ENCODE results near the gene SMARCA5. TPM values are rescaled to one million over a fixed set of nuclear protein-coding genes. Genes with fewer than 3 reads are reported as not detected.

Gene SMARCA5
- total and polyA plus RNA-seq, 10 of the 15 experiments (the other 5 are each of a cell fraction or from before 2014, with no cell fraction given), result 21.7 to 69.6 (median 37.4) TPM

DNA sequence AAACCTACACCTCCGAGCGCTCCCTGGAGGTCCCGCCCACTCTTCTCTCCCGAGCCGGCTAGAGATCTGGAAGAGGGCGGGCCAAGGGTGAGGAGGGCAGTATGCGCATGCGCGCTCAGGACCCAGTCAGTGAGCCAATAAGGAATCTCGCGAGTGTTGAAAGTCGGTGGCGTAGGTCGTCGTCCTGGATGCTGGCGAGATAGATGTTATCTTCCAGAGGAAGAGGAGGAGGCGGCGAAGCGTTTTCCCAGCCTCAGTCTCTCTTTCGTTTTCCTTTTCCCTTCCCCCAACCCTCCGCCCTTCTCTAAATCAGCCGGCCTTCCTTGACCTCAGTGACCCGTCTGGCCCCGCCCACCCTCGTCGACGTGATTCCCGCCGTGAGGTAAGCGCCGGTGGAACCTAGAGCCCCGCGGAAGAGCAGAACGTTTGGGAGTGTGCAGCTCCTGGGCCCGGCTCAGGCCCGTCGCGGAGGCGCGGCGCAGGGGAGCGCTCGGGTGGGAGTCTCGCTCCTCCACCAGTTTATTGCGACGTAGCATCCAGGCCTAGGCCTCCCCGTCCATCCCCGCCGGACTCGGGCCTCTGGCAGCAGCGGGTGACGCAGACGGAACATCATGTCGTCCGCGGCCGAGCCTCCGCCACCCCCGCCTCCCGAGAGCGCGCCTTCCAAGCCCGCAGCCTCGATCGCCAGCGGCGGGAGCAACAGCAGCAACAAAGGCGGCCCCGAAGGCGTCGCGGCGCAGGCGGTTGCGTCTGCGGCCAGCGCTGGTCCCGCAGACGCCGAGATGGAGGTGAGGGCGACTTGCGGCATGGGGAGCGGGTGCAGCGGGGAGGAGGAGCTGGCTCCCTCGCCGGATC, at the start of gene SMARCA5 (continued):
- TF ChIP-seq, protein P1, sequence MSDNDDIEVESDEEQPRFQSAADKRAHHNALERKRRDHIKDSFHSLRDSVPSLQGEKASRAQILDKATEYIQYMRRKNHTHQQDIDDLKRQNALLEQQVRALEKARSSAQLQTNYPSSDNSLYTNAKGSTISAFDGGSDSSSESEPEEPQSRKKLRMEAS (IDR thresholded peaks at IDR 0.05; ENCODE audit: low read depth, low read length), result no peak
- TF ChIP-seq TCF12 (IDR thresholded peaks at IDR 0.05; ENCODE audit: low read depth, low read length) (no peak), ZNF207 (IDR thresholded peaks at IDR 0.05; ENCODE audit: borderline replicate concordance) (no peak), ZNF217 (IDR thresholded peaks at IDR 0.05) (peak; percentile 25; the same call in 1 of the 2 replicates), IRF4 (IDR thresholded peaks at IDR 0.05; ENCODE audit: low read depth, low read length) (no peak), BMI1 (IDR thresholded peaks at IDR 0.05; ENCODE audit: borderline replicate concordance) (no peak), NR2C1 (IDR thresholded peaks at IDR 0.05) (peak; percentile 89), POLR2AphosphoS5 (IDR thresholded peaks at IDR 0.05; ENCODE audit: low read length) (peak; percentile 88), SIN3A (IDR thresholded peaks at IDR 0.05; ENCODE audit: low read depth, low read length) (0 out of 2 replicates have a peak, but pooled peaks have one; percentile 5), ZNF622 (IDR thresholded peaks at IDR 0.05) (no peak), ATF7 (IDR thresholded peaks at IDR 0.05; ENCODE audit: low read depth) (peak; percentile 85), NFIC (IDR thresholded peaks at IDR 0.05; ENCODE audit: low read depth, low read length) (no peak), EZH2 (IDR thresholded peaks at IDR 0.05; ENCODE audit: borderline replicate concordance, control insufficient read depth, low read depth, low read length) (no peak), JUNB (IDR thresholded peaks at IDR 0.05) (no peak), TCF3 (IDR thresholded peaks at IDR 0.05; ENCODE audit: borderline replicate concordance, insufficient read depth, low read depth, low read length) (no peak)
- TF ChIP-seq, protein P2, sequence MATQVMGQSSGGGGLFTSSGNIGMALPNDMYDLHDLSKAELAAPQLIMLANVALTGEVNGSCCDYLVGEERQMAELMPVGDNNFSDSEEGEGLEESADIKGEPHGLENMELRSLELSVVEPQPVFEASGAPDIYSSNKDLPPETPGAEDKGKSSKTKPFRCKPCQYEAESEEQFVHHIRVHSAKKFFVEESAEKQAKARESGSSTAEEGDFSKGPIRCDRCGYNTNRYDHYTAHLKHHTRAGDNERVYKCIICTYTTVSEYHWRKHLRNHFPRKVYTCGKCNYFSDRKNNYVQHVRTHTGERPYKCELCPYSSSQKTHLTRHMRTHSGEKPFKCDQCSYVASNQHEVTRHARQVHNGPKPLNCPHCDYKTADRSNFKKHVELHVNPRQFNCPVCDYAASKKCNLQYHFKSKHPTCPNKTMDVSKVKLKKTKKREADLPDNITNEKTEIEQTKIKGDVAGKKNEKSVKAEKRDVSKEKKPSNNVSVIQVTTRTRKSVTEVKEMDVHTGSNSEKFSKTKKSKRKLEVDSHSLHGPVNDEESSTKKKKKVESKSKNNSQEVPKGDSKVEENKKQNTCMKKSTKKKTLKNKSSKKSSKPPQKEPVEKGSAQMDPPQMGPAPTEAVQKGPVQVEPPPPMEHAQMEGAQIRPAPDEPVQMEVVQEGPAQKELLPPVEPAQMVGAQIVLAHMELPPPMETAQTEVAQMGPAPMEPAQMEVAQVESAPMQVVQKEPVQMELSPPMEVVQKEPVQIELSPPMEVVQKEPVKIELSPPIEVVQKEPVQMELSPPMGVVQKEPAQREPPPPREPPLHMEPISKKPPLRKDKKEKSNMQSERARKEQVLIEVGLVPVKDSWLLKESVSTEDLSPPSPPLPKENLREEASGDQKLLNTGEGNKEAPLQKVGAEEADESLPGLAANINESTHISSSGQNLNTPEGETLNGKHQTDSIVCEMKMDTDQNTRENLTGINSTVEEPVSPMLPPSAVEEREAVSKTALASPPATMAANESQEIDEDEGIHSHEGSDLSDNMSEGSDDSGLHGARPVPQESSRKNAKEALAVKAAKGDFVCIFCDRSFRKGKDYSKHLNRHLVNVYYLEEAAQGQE (IDR thresholded peaks at IDR 0.05; ENCODE audit: low read depth, low read length), result no peak
- TF ChIP-seq, protein P3, sequence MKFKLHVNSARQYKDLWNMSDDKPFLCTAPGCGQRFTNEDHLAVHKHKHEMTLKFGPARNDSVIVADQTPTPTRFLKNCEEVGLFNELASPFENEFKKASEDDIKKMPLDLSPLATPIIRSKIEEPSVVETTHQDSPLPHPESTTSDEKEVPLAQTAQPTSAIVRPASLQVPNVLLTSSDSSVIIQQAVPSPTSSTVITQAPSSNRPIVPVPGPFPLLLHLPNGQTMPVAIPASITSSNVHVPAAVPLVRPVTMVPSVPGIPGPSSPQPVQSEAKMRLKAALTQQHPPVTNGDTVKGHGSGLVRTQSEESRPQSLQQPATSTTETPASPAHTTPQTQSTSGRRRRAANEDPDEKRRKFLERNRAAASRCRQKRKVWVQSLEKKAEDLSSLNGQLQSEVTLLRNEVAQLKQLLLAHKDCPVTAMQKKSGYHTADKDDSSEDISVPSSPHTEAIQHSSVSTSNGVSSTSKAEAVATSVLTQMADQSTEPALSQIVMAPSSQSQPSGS (IDR thresholded peaks at IDR 0.05; ENCODE audit: low read length), result no peak; the same call in 1 of the 2 replicates
- TF ChIP-seq, protein P4, sequence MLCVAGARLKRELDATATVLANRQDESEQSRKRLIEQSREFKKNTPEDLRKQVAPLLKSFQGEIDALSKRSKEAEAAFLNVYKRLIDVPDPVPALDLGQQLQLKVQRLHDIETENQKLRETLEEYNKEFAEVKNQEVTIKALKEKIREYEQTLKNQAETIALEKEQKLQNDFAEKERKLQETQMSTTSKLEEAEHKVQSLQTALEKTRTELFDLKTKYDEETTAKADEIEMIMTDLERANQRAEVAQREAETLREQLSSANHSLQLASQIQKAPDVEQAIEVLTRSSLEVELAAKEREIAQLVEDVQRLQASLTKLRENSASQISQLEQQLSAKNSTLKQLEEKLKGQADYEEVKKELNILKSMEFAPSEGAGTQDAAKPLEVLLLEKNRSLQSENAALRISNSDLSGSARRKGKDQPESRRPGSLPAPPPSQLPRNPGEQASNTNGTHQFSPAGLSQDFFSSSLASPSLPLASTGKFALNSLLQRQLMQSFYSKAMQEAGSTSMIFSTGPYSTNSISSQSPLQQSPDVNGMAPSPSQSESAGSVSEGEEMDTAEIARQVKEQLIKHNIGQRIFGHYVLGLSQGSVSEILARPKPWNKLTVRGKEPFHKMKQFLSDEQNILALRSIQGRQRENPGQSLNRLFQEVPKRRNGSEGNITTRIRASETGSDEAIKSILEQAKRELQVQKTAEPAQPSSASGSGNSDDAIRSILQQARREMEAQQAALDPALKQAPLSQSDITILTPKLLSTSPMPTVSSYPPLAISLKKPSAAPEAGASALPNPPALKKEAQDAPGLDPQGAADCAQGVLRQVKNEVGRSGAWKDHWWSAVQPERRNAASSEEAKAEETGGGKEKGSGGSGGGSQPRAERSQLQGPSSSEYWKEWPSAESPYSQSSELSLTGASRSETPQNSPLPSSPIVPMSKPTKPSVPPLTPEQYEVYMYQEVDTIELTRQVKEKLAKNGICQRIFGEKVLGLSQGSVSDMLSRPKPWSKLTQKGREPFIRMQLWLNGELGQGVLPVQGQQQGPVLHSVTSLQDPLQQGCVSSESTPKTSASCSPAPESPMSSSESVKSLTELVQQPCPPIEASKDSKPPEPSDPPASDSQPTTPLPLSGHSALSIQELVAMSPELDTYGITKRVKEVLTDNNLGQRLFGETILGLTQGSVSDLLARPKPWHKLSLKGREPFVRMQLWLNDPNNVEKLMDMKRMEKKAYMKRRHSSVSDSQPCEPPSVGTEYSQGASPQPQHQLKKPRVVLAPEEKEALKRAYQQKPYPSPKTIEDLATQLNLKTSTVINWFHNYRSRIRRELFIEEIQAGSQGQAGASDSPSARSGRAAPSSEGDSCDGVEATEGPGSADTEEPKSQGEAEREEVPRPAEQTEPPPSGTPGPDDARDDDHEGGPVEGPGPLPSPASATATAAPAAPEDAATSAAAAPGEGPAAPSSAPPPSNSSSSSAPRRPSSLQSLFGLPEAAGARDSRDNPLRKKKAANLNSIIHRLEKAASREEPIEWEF (IDR thresholded peaks at IDR 0.05; ENCODE audit: insufficient replicate concordance, low read depth, low read length), result no peak
- TF ChIP-seq, protein P5, sequence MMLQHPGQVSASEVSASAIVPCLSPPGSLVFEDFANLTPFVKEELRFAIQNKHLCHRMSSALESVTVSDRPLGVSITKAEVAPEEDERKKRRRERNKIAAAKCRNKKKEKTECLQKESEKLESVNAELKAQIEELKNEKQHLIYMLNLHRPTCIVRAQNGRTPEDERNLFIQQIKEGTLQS (IDR thresholded peaks at IDR 0.05; ENCODE audit: borderline replicate concordance, extremely low read depth, low read depth, low read length), result no peak
